ENCODE results near the gene CELF2.

DNA sequence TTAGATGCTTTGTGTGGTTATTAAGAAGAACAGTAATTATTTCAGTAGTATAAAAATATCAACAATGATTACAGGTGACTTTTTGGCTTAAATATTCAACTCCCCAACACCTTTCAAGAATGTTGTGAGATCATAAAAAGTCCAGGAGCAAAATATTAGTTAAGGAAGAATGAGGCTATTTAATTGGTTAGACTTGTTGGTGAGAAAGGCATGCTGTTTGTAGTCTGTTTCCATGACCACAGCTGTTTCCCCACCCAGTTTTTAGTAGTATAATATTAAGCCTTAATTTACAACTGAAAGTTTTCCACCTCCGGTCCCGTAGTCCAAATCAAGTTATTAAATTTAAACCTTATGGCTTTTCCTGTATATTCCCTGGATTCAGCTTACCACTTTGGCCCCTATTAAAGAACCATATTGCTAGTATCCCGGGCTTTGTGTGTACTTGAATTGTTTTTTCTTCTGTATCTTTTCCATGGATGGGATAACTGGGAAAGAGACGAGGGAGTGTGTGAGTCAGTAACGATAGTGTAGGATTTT, 133.3 kb downstream of the CELF2 start:
- TF ChIP-seq CTCF (IDR thresholded peaks at IDR 0.05 in 4 of 5, conservative IDR thresholded peaks at IDR 0.05 in 1 of 5) (no peak), POLR2A (IDR thresholded peaks at IDR 0.05) (no peak)
